Sigmoid colon (tissue), 4 donors: ENCODE results near the gene DLG1.

ENCODE experiments used
- EP300 ChIP-seq, 4 donors: sonication (generic); formaldehyde crosslinking; IDR thresholded peaks; one replicate each; pipeline ENCODE4 v1.6.1; 2017; ENCODE audit warnings: antibody characterized with exemption in 4 of 4
- POLR2AphosphoS5 ChIP-seq, 4 donors: sonication (generic); formaldehyde crosslinking; IDR thresholded peaks; one replicate each; pipeline ENCODE4 v1.6.1; 2017; ENCODE audit warnings: antibody characterized with exemption in 4 of 4

GRCh38 chr3:197021231-197021630, 277.2 kb downstream of the DLG1 start:
- no peak for TF ChIP-seq POLR2AphosphoS5 (IDR thresholded peaks at IDR 0.05)
- no peak for TF ChIP-seq EP300 (IDR thresholded peaks at IDR 0.05)
